Stimulated activated naive CD8-positive, alpha-beta T cell treated with anti-CD3 and anti-CD28 coated beads, Interleukin-15, amount 100 ng/mL, for 72 hours (primary cell): ENCODE data around the gene MTHFD1.
A peak's percentile ranks its signal among the peaks of the same experiment; 100 is the strongest.

Experiments used
- ATAC-seq: fragments of 150-1000 bp; cut with Tn5 transposase; 2 replicates; pipeline ENCODE4 v1.10.0; 2021; ENCODE audit warnings: mild to moderate bottlenecking, moderate library complexity
- DNase-seq, 2 donors: peaks; one replicate each; pipeline ENCODE4 v3.0.0; 2021 to 2022
- H3K27ac Mint-ChIP-seq, 2 donors: one replicate each; pipeline ENCODE4 v1.8.0; 2022; ENCODE audit warnings: mild to moderate bottlenecking in 2 of 2, mixed read lengths in 2 of 2, moderate library complexity in 2 of 2
- H3K27me3 Mint-ChIP-seq: one replicate; pipeline ENCODE4 v1.8.0; 2022; ENCODE audit warnings: mixed read lengths
- H3K4me1 Mint-ChIP-seq: one replicate; pipeline ENCODE4 v1.8.0; 2022; ENCODE audit warnings: mild to moderate bottlenecking, mixed read lengths
- H3K4me3 Mint-ChIP-seq, 2 donors: one replicate each; pipeline ENCODE4 v1.8.0; 2022; ENCODE audit warnings: mild to moderate bottlenecking in 2 of 2, mixed read lengths in 2 of 2, moderate library complexity in 1 of 2
- H3K9me3 Mint-ChIP-seq, 2 donors: one replicate each; pipeline ENCODE4 v1.8.0; 2022; ENCODE audit warnings: mixed read lengths in 2 of 2

Gene MTHFD1

GRCh38 chr14:64459405-64460136, 71.4 kb downstream of the MTHFD1 start:
- no peak for ATAC-seq
- H3K4me1 Mint-ChIP-seq, result peaks cover 20% of the 10 kb centered on the region
- H3K4me3 Mint-ChIP-seq, result no peak overlapping the region
- peak overlapping the region in 1 of 2 donors; percentile 93 for H3K27ac Mint-ChIP-seq
- H3K27me3 Mint-ChIP-seq, result no peaks in the 10 kb centered on the region
- no peak for DNase-seq
- H3K9me3 Mint-ChIP-seq, result no peaks in the 10 kb centered on the region

GRCh38 chr14:64461221-64461620, 73.1 kb downstream of the MTHFD1 start:
- no peaks in the 10 kb centered on the region for H3K9me3 Mint-ChIP-seq
- H3K4me1 Mint-ChIP-seq, result peaks cover 30% of the 10 kb centered on the region
- DNase-seq (no peak), ATAC-seq (no peak)
- H3K27me3 Mint-ChIP-seq, result no peaks in the 10 kb centered on the region
- no peak overlapping the region for H3K4me3 Mint-ChIP-seq
- no peak overlapping the region for H3K27ac Mint-ChIP-seq

DNA sequence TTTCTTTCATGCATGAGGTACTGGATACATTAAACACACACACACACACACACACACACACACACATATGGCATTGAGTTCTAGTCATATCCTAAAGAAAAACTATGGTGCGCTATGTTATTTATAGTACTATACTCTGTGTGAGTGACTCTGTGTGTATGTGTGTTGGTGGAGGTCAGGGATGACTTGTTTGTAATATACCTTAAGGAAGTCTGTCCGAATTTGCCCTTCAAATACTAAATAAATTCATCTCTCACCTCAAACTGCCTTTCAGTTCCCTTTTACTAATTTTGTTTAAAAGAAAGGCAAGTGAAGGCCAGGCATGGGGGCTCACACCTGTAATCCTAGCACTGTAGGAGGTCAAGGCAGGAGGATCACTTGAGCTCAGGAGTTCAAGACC, 75.0 kb downstream of the MTHFD1 start:
- no peak overlapping the region for H3K4me3 Mint-ChIP-seq
- H3K27me3 Mint-ChIP-seq, result no peaks in the 10 kb centered on the region
- H3K27ac Mint-ChIP-seq, result no peak overlapping the region
- peaks cover 45% of the 10 kb centered on the region for H3K4me1 Mint-ChIP-seq
- no peak for DNase-seq
- no peaks in the 10 kb centered on the region for H3K9me3 Mint-ChIP-seq
- no peak for ATAC-seq

DNA sequence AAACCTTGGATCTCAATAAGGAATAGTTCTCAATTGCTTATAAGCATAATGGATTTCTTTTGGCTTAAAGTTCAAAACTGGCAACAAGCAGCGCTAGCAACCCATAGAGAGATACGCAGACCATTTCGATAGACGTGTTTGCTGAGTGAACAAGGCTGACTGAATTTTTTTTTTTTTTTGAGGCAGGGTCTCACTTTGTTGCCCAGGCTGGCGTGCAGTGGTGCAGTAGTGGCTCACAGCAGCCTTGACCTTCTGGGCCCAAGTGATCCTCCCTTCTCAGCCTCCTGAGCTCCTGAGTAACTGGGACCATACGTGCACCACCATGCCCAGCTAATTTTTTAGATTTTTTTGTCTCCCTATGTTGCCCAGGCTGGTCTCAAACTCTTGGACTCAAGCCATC, 75.7 kb downstream of the MTHFD1 start:
- no peak overlapping the region for H3K27ac Mint-ChIP-seq
- H3K9me3 Mint-ChIP-seq, result no peaks in the 10 kb centered on the region
- no peak for DNase-seq
- H3K4me1 Mint-ChIP-seq, result peaks cover 51% of the 10 kb centered on the region
- H3K27me3 Mint-ChIP-seq, result no peaks in the 10 kb centered on the region
- ATAC-seq, result no peak
- H3K4me3 Mint-ChIP-seq, result no peak overlapping the region

DNA sequence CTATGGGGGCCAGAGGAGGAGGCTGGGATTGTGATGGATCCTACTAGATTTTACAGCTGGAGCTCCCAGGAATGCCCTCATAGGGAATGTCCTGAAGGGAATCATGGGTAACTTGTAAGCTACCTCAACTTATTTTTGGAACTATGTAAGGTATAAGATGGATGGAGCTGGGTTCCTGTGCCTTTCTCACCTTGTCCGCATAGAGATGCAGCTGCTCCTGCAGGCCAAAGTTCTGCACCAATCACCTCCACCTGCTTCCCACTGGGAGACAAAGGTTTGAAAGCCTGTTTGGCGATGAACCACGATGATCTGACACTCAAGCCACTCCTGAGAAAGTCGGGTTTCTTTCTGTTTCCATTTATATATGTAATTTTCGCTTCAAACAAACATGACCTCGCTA, 76.5 kb downstream of the MTHFD1 start:
- Mint-ChIP-seq H3K27me3 (no peaks in the 10 kb centered on the region), H3K4me1 (peaks cover 52% of the 10 kb centered on the region), H3K9me3 (no peaks in the 10 kb centered on the region), H3K27ac (peak overlapping the region; percentile 87 to 88), H3K4me3 (peak overlapping the region; percentile 85 to 92)
- DNase-seq (no peak), ATAC-seq (no peak)

DNA sequence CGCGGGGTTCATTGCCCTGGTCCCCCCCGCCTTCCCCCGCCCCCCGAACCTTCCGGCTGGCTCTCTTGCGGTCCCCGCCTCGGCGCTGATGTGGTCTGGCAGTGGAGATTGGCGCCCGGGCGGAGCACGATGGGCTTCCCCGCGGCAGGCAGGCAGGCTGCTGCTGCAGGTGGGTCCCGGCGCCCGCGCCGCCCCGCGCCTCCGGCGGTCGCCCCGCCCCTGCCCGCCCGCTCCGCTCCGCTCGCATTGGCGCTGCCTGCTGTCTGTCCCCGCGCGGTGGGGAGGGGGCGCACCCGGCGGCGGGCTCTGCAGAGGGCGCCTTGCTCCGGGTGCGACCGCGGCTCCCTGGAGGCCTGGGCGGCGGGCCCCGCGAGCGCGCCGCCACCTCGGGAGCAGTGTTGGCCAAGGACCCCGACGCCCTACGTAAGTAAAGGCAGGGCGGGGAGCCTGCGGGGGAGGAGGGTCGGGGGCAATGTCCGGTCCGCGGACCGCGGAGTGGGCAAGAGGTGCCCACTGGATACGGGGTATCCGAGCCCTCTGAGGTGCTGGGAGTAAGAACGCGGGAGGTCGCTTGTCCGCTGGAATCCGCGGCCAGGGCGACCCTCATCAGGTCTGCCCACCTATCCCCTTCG, 77.2 kb downstream of the MTHFD1 start, which contains the start of gene AKAP5:
TSS of gene AKAP5 (plus strand) at position 309 of the 632 bp plus-strand sequence. CDS start 2,896 bp downstream, outside the sequence.
- DNase-seq (peak; percentile 59 to 65), ATAC-seq (peak; percentile 89)
- H3K27me3 Mint-ChIP-seq, result no peaks in the 10 kb centered on the region
- peaks cover 50% of the 10 kb centered on the region for H3K4me1 Mint-ChIP-seq
- no peaks in the 10 kb centered on the region for H3K9me3 Mint-ChIP-seq
- H3K4me3 Mint-ChIP-seq, result peak within 1 kb of the TSS; percentile 85 to 92
- H3K27ac Mint-ChIP-seq, result peak within 1 kb of the TSS; percentile 88 to 93

DNA sequence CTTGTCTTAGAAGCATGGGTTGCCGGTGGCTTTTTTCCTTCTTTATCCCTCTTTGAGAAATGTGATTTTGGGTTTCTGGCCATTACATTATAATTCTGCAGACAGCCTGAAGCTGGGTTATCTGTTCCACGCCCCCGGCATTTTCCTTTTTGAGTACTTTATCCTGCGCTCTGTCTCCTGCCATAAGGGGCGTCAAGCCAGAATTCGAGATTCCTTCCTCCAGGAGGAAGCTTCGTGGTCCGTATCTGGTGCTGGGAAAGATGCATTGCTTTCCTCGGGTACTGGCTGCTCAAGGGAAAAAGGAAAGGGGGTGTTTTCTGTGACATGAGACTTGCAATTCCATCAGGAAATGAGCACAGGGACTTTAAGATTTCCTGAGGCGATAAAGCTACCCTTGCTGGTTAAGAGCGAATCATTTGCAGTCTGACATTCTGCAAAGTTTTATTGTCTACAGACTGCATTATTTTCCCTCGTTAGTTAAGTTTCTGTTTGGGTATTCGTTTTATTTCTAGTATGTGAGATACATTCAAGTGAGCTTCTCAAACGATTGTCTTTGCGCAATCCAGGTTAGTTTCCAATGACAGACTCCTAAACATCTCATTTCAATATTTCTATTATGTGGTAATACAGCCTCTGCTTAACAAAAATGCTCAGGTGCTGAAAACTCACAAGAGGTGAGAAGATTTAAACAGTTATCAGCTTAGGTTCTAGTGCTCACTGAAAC, 77.8 kb downstream of the MTHFD1 start:
- ATAC-seq, result peak; percentile 1
- Mint-ChIP-seq H3K9me3 (no peaks in the 10 kb centered on the region), H3K27me3 (no peaks in the 10 kb centered on the region), H3K4me3 (peak overlapping the region; percentile 80 to 85), H3K27ac (peak overlapping the region; percentile 80 to 93), H3K4me1 (peaks cover 47% of the 10 kb centered on the region)
- DNase-seq, result no peak

DNA sequence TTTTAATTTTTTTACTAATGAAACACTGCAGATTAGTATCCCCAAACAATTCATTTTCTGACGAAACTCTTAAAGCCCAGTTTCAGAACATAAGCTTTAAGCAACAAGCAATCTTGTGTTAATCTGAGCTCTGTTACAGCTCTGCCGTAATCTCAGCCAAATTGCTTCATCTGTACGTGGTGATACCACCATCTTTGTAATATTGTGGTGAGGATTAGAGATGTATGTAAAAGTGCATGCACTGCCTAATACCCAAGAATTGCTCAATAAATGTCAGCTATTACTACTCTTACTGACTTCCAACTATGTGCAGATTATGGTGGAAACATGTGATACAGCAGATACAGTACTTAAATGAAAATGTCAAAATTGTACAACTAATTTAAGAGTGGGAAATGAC, 78.9 kb downstream of the MTHFD1 start:
- H3K4me1 Mint-ChIP-seq, result peaks cover 51% of the 10 kb centered on the region
- no peak for DNase-seq
- peak; percentile 16 for ATAC-seq
- no peak overlapping the region for H3K4me3 Mint-ChIP-seq
- no peaks in the 10 kb centered on the region for H3K27me3 Mint-ChIP-seq
- H3K9me3 Mint-ChIP-seq, result no peaks in the 10 kb centered on the region
- no peak overlapping the region for H3K27ac Mint-ChIP-seq

- H3K27ac Mint-ChIP-seq, result no peak overlapping the region
- DNase-seq (no peak), ATAC-seq (no peak)
- H3K9me3 Mint-ChIP-seq, result no peaks in the 10 kb centered on the region
- H3K27me3 Mint-ChIP-seq, result no peaks in the 10 kb centered on the region
- peak overlapping the region in 1 of 2 donors; percentile 27 for H3K4me3 Mint-ChIP-seq
- peaks cover 51% of the 10 kb centered on the region for H3K4me1 Mint-ChIP-seq
Measured at GRCh38 chr14:64467566-64467965, 79.4 kb downstream of the MTHFD1 start.

DNA sequence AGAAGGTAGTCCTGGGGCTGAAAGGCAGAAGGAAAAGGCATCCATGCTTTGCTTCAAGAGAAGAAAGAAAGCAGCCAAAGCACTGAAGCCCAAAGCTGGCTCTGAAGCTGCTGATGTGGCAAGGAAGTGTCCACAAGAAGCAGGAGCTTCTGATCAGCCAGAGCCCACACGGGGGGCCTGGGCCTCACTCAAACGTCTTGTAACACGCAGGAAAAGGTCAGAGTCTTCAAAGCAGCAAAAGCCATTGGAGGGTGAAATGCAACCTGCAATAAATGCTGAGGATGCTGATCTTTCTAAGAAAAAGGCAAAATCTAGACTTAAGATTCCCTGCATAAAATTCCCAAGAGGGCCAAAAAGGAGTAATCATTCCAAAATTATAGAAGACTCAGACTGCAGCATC, 80.3 kb downstream of the MTHFD1 start:
- Mint-ChIP-seq H3K4me1 (peaks cover 51% of the 10 kb centered on the region), H3K9me3 (no peaks in the 10 kb centered on the region), H3K27ac (peak overlapping the region in 1 of 2 donors; percentile 5), H3K27me3 (no peaks in the 10 kb centered on the region), H3K4me3 (no peak overlapping the region)
- ATAC-seq (no peak), DNase-seq (no peak)

- ATAC-seq, result no peak
Measured at GRCh38 chr14:64474041-64474440, 85.9 kb downstream of the MTHFD1 start.

DNA sequence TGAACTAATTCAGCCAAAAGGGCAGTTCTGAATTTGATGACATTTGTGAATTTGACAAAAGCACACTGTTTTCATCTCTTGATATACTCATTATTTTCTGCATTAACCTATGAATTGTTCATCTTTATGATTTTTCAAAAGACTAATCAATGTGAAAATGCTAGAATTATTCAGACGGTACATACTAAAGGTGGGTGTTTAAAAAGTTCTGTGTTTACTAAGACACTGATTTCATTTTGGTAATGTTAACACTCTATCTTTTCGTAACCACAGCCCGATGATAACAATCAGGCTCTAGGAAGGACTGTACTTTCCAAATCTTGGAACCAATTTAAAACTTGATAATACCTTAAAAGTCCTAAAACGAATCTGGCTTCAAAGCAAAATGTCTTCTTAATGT, 86.5 kb downstream of the MTHFD1 start:
- DNase-seq (no peak), ATAC-seq (no peak)
- no peaks in the 10 kb centered on the region for H3K27me3 Mint-ChIP-seq
- no peak overlapping the region for H3K27ac Mint-ChIP-seq
- peaks cover 21% of the 10 kb centered on the region for H3K4me1 Mint-ChIP-seq
- H3K9me3 Mint-ChIP-seq, result no peaks in the 10 kb centered on the region
- no peak overlapping the region for H3K4me3 Mint-ChIP-seq

More at GRCh38 chr14:64474041-64474440, 85.9 kb downstream of the MTHFD1 start:
- Mint-ChIP-seq H3K4me1 (peaks cover 24% of the 10 kb centered on the region), H3K27ac (no peak overlapping the region), H3K4me3 (no peak overlapping the region), H3K27me3 (no peaks in the 10 kb centered on the region), H3K9me3 (no peaks in the 10 kb centered on the region)
- no peak for DNase-seq

DNA sequence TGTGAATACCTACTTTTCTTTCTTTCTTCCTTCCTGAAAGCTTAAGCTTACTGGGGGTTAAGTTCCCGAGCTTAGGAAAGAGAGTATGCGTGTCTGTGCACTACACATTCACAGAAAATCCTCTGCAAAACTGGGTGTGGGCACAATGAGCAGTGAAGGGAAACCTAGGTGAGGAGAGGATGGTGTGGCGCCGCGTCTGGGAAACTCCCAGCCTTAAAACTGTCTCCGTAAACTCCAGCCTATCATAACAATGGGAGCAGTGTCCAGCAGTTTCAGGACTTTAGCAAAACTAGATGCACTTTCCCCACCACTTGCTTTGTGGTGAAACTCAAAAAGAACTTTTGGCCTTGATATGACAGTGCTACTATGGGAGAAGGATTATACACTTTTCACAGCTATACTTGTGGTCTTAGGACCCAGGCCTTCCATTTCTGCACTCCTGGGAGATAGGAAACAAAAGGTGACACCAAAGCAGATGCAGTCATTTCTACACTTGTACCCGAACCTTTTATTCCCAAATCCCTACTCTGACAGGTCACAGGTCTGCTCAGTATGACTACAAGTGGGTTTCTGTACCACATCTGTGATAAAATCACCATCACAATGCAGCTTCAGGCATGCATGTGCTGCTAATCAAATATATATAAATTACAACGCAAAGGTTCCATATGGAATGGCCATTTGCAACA, 87.6 kb downstream of the MTHFD1 start:
- no peak for ATAC-seq
- peak overlapping the region in 1 of 2 donors; percentile 6 for H3K27ac Mint-ChIP-seq
- H3K4me1 Mint-ChIP-seq, result peaks cover 21% of the 10 kb centered on the region
- no peak for DNase-seq
- H3K27me3 Mint-ChIP-seq, result no peaks in the 10 kb centered on the region
- H3K9me3 Mint-ChIP-seq, result no peaks in the 10 kb centered on the region
- H3K4me3 Mint-ChIP-seq, result no peak overlapping the region

DNA sequence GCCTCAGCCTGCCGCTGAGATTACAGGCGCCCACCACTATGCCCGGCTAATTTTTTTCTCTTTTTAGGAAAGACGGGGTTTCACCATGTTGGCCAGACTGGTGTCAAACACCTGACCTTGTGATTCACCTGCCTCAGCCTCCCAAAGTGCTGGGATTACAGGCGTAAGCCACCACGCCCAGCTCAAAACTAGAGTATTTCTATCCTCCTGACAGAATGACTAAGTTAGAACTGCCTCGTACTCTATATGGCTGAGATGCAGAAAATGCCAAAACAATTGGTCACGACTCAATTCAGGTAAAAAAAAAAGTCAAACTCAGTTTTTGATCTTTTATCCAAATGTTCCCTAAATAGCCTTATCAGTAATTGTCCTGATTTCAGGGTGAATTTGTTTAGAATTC, 88.3 kb downstream of the MTHFD1 start:
- H3K4me3 Mint-ChIP-seq, result no peak overlapping the region
- DNase-seq, result no peak
- ATAC-seq, result no peak
- peaks cover 21% of the 10 kb centered on the region for H3K4me1 Mint-ChIP-seq
- no peaks in the 10 kb centered on the region for H3K9me3 Mint-ChIP-seq
- no peak overlapping the region for H3K27ac Mint-ChIP-seq
- no peaks in the 10 kb centered on the region for H3K27me3 Mint-ChIP-seq

- Mint-ChIP-seq H3K27me3 (no peaks in the 10 kb centered on the region), H3K27ac (no peak overlapping the region), H3K9me3 (no peaks in the 10 kb centered on the region), H3K4me1 (peaks cover 14% of the 10 kb centered on the region), H3K4me3 (no peak overlapping the region)
- ATAC-seq, result no peak
- no peak for DNase-seq
Measured at GRCh38 chr14:64478634-64479250, 90.6 kb downstream of the MTHFD1 start.
